HG03280 (cell line): ENCODE measurements around the gene CDH11.
A peak's percentile ranks its signal among the peaks of the same experiment; 100 is the strongest.

Experiments used
- ATAC-seq: cut with Tn5 transposase; IDR thresholded peaks from one replicate; pipeline ENCODE4 v1.9.1; 2021; ENCODE audit warnings: mild to moderate bottlenecking, moderate library complexity; ENCODE audit not compliant: unreplicated experiment

Gene CDH11

GRCh38 chr16:65117811-65118448, 3.9 kb downstream of the CDH11 start:
- peak; percentile 86 for ATAC-seq

DNA sequence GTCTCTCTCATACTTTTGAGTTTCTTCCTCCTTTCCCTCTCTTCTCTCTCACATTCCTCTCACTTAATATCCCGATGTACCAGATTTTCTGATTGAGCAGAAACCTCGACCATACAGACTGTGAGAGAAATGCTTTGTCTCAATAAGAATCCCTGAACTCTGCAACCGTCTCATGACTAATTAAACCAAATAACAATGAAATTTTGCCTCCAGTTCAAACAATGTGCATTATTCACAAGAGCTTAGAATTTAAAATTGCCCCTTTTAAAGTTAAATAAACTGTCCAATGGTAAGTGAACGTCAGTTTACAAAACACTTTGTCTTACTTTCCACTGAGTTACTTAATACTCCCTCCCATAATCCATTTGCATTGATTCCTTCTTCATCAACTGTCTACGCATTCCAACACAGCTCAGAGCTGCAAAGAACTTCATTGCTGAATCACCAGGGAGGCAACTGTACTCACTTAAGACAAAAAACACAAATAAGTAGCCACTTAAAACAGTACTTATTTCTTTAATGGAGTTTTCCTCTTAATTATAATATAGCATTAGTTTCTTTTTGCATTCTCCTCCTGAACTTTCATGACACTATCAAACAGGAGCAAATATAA, 4.9 kb downstream of the CDH11 start:
- ATAC-seq: no peak

GRCh38 chr16:65116216-65116615, 5.6 kb downstream of the CDH11 start:
- ATAC-seq: no peak

- ATAC-seq: no peak
These were observed 7.3 kb downstream of the CDH11 start for GRCh38 chr16:65114527-65114926.

DNA sequence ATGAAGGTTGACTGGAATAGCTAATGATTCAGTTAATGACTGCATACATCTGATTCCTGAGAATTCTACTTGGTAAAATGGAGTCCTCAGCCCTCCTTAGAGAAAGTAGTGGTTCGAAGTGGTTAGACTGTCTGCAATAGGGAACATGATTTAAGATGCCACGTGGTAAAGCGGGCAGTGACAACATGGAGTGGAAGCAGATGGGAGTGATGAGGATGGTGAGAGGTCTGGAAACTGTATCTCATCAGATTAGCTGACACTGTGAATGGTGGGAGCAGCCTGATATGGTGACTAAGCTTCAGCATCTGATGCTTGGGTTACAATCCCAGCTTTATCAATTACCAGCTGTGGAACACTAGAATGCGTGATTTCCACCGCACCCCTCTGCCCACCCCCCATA, 8.4 kb downstream of the CDH11 start:
- no peak for ATAC-seq

- ATAC-seq: no peak
These were observed 10.6 kb downstream of the CDH11 start for GRCh38 chr16:65111306-65111705.

DNA sequence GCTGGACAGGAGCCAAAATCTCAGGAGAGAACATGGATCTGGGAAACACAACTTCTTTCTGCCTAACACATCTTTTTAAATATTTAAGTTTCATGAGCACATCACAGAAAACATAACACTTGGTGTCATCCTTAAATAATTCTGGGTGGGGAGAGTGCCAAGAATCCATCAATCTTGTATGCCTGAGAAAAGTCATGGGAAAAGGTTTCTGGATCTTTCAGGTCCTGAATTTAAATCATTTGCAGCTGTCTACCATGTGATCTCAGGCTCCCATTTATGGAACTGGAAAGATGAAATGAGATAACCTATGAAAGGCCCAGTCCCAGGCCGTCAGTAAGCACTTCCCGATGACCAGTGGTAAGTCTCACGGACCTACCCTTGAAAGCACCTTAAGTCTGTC, 15.1 kb downstream of the CDH11 start:
- no peak for ATAC-seq

- ATAC-seq: no peak
These were observed 16.7 kb downstream of the CDH11 start for GRCh38 chr16:65105171-65105570.

DNA sequence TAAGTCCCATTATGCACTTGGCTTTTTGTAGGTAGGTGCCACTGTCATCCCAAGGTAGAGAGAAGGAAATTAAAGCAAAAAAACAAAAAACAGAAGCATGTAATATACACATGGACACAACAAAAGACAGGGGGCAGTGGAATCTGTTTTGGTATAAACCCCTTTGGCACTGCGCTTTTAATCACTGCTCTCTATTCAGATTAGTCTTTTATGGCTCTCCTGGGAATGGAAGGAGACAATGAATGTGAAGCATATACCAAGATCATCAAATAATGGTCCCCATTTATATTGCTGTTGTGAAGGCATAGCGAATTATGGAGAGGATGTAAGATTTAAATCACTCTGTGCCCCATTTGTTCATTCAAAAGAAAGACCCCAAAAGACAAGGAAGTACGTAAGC, 17.4 kb downstream of the CDH11 start:
- ATAC-seq: no peak

GRCh38 chr16:65102326-65102725, 19.5 kb downstream of the CDH11 start:
- ATAC-seq: no peak

DNA sequence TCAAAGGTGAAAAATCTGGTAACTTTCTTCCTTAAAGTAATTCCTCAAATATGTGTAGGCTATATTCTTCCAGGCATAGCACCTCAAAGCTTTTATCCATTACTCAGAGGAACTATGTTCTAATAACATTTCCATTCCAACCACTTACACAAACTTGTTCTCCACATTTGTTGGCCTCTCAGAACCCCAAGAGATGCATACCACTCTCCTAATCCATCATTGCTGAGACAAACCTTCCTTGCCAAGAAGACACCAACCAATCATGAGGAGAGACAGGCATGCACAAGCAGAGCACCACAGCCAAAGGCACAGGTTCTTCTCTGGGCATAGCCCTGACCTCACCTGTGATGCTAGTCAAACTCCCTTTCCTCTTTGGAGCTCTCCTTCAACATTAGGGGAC, 20.9 kb downstream of the CDH11 start:
- ATAC-seq: no peak

DNA sequence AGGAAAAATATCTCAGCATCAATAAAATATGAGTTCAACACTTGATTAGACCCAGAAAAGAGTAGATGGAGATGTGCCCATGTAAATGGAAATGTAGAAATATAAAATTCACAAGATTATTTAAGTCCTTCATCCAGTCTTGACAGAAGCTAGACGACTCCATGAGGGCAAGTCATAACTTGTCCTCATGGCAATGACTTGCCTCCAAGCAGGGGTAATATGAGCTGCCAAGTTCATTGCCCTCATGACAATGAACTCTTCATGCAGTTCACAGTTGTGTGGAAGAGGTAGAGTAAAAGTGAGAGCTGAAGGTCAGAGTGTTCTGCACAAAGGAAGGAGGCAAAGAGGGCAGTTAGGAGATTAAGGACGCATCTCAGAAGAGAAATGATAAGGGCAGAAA, 22.3 kb downstream of the CDH11 start:
- ATAC-seq: no peak

GRCh38 chr16:65098916-65099315, 22.9 kb downstream of the CDH11 start:
- no peak for ATAC-seq

DNA sequence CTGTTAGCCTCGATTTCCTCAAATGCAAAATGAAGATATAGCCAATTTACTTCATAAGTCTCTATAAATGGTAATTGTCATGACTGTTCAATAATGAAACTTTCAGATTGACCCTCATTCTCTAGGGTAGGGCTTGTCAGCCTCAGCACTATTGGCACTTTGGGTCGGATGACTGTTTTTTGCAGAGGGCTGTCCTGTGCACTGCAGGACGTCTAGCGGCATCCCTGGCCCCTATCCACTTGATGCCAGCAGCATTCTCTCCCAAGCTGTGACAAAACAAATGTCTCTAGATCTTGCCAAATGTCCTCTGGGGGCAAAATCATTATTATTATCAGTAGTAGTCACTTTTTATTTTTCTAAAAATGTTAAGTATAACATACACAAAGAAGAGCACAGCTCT, 24.6 kb downstream of the CDH11 start:
- ATAC-seq: no peak

GRCh38 chr16:65095906-65096305, 26.0 kb downstream of the CDH11 start:
- ATAC-seq: no peak

DNA sequence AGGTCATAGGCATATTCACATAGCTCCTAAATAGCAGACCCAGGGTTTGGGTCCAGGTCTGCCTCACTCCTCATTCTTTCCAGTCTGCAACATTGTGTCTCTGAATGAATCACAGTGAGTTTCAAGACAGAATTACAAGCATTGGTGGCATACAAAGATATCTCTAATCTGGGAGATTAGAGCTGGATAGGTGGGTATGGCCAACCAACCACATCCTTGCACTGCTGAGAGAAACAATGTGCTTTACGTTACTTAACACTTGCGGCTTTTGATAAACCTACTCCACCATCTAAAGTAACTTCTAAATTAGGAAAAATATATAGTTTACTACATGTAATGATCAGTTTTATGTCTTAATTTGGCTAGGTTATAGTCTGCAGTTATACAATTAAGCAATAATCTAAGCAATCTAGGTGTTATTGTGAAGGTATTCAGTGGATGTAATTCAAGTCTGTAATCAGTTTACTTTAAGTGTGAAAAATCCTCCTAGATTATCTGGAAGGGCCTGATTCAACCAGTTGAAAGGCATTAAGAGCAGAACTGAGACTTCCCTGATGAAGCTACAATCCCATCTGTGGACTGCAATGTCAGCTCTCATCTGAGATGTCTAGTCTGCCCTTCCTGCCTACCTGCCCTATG, 26.7 kb downstream of the CDH11 start:
- ATAC-seq: no peak

DNA sequence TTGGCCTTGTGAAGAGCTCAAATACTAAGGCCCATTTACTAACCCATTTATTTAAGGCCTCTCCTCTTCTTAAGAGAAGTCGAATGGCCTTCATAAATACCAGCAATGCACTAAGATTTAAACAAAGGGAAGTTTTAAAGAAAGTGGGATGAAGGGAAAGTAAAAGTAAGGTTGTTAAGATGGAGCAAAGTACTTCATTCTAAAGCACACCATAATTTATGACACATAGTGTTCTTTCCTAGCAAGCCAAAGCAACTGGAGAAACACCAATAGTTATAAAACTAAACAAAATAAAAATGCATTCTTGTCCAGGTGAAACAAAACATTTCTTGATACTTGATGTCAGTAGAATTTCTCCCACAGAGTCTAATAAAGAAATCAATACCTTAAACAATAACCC, 27.9 kb downstream of the CDH11 start:
- no peak for ATAC-seq

DNA sequence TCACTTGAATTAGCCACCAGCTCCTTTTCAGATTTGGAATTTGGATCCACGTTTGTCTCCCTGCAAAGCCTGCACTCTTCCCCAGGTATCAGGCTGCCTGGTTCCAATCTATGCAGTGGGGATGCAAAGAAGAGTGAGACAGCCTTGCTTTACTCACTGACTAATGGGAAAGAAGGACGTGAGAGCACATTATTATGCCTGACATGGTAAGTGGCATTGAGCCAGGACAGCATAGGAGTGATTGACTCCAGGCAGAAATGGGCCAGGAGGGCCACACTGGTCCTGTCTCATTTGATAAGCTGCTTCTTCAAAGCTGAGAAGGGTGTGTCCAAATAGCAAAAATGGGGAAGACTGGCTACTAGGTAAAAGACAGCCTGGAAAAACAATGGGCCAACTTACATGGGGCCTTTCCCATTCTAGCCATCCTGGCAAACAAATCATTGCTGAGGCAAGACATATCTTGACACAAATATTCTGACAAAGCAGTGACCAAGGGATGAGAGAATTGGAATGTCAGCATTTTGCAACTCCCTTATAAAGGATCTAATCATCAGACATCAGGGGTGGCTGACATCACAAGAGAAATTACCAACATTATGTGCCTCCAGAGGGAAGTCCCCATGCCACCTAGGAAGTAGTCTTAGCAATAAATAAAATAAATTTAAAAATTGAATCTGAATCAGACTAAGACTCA, 38.6 kb downstream of the CDH11 start:
- no peak for ATAC-seq

- ATAC-seq: no peak
These were observed 42.3 kb downstream of the CDH11 start for GRCh38 chr16:65079549-65079948.

- ATAC-seq: no peak
These were observed 44.7 kb downstream of the CDH11 start for GRCh38 chr16:65077181-65077580.

DNA sequence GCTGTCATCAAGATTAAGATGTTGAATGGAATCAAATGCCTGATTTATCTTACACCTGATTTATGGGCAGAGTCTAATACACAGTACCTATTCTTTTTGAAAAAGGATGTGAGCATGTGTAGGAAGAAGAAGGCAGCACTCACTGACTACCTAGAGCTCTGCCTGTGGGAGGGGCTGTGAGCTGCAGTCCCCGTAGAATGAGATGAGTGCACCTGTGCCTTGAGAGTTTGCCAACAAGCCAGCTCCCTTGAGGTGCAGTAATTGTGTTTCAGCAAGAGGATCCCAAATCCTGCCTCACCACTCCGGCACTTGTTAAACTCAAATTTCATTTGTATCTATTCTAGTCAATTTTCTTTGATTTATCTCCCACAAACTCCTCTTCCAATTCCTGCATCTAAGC, 46.0 kb downstream of the CDH11 start:
- ATAC-seq: no peak
